Endothelial cell of umbilical vein (primary cell): ENCODE data around the gene PSME3IP1. TPM values are rescaled to one million over a fixed set of nuclear protein-coding genes. Genes with fewer than 3 reads are reported as not detected.

Experiments used
- BruUV-seq: library from RNA; stranded (reverse); fragments of 400-500 nt; replicated peaks from 2 replicates; lab custom pipeline; 2021; lab: Mats Ljungman, UMichigan
- CTCF ChIA-PET: fragments of 300-600, 350-600 bp; sonication (Branson Sonifier 250); formaldehyde crosslinking; loops from one replicate; lab custom pipeline; 2021; ENCODE audit warnings: antibody characterized with exemption, inconsistent platforms; lab: Charles Lee
- POLR2A ChIA-PET: fragments of 300-600, 350-600 bp; sonication (Branson Sonifier 250); formaldehyde crosslinking; loops from one replicate; lab custom pipeline; 2021; ENCODE audit warnings: antibody characterized with exemption, inconsistent platforms; lab: Charles Lee
- DNase-seq: peaks from one replicate; pipeline ENCODE4 v3.0.0-alpha.2; 2011; ENCODE audit warnings: low read depth, low spot score
- FAIRE-seq: peaks from 2 replicates; lab custom pipeline; 2011; peaks lifted over from hg19 to GRCh38; lab: Jason Lieb, UNC
- H2AFZ ChIP-seq: 2 replicates; pipeline ENCODE4 v1.6.0; 2012; ENCODE audit warnings: low read depth, low read length, control low read depth, inconsistent platforms
- H3K27ac ChIP-seq: 2 replicates; pipeline ENCODE4 v1.5.1; 2011; ENCODE audit warnings: low read depth, mild to moderate bottlenecking, control low read depth, low read length, moderate library complexity; ENCODE audit not compliant: insufficient read depth
- H3K27me3 ChIP-seq, 2 experiments: 2 replicates each; pipeline versions ENCODE4 v1.6.0 to v1.6.1; 2011; ENCODE audit warnings: low read length in 2 of 2, mixed read lengths in 1 of 2; ENCODE audit not compliant: control insufficient read depth in 2 of 2, insufficient read depth in 2 of 2
- H3K36me3 ChIP-seq, 2 experiments: 2 replicates in 1 of 2; 3 replicates in 1 of 2; pipeline ENCODE4 v1.5.1; 2011; ENCODE audit warnings: low read length in 2 of 2, mild to moderate bottlenecking in 1 of 2, moderate library complexity in 1 of 2; ENCODE audit not compliant: control insufficient read depth in 2 of 2, insufficient read depth in 2 of 2; ENCODE audit errors: extremely low read depth in 1 of 2
- H3K4me1 ChIP-seq: 3 replicates; pipeline ENCODE4 v1.5.1; 2011; ENCODE audit warnings: mild to moderate bottlenecking, low read length; ENCODE audit not compliant: control insufficient read depth, insufficient read depth; ENCODE audit errors: extremely low read depth
- H3K4me2 ChIP-seq: 2 replicates; pipeline ENCODE4 v1.6.1; 2011; ENCODE audit warnings: low read length, control low read depth, mixed read lengths; ENCODE audit not compliant: insufficient read depth
- H3K4me3 ChIP-seq, 3 experiments: fragments of 200-600 bp in 1 of 3; sonication (generic), shearing (Covaris generic) in 1 of 3; replicated peaks in 1 of 3; 2 replicates each; pipeline ENCODE4 v1.5.1; 2011 to 2016; ENCODE audit warnings: control low read depth in 3 of 3, low read length in 3 of 3, mild to moderate bottlenecking in 2 of 3, inconsistent platforms in 1 of 3, low read depth in 1 of 3, moderate library complexity in 1 of 3; ENCODE audit not compliant: insufficient read depth in 1 of 3
- H3K79me2 ChIP-seq: 2 replicates; pipeline ENCODE4 v1.6.0; 2012; ENCODE audit warnings: low read length, inconsistent platforms; ENCODE audit not compliant: control insufficient read depth, insufficient read depth
- H3K9ac ChIP-seq: replicated peaks from 2 replicates; pipeline ENCODE3; 2011; ENCODE audit warnings: low read length, control low read depth; ENCODE audit not compliant: insufficient read depth; ENCODE audit errors: extremely low read depth
- H3K9me1 ChIP-seq: replicated peaks from 3 replicates; pipeline ENCODE4 v1.6.0; 2011; ENCODE audit warnings: mild to moderate bottlenecking, low read length; ENCODE audit not compliant: control insufficient read depth, insufficient read depth; ENCODE audit errors: extremely low read depth
- H3K9me3 ChIP-seq: replicated peaks from 2 replicates; pipeline ENCODE4 v1.5.1; 2012; ENCODE audit warnings: low read length, inconsistent platforms; ENCODE audit not compliant: control insufficient read depth, insufficient read depth
- H4K20me1 ChIP-seq: replicated peaks from 2 replicates; pipeline ENCODE3; 2011; ENCODE audit warnings: mild to moderate bottlenecking, low read length; ENCODE audit not compliant: control insufficient read depth, insufficient read depth; ENCODE audit errors: extremely low read depth
- CTCF ChIP-seq, 2 donors: IDR thresholded peaks; 1 replicate in 1 of 2; 2 replicates in 1 of 2; pipeline ENCODE4 v1.5.1; 2011; ENCODE audit warnings: low read length in 2 of 2, mild to moderate bottlenecking in 2 of 2, moderate library complexity in 2 of 2, control low read depth in 1 of 2, inconsistent platforms in 1 of 2, low read depth in 1 of 2; ENCODE audit not compliant: insufficient read depth in 1 of 2; ENCODE audit errors: extremely low read depth in 1 of 2
- EZH2 ChIP-seq: IDR thresholded peaks from 2 replicates; pipeline ENCODE4 v1.6.1; 2012; ENCODE audit warnings: borderline replicate concordance, low read depth, mild to moderate bottlenecking, moderate library complexity, low read length, inconsistent platforms; ENCODE audit not compliant: severe bottlenecking
- FOS ChIP-seq: IDR thresholded peaks from 2 replicates; pipeline ENCODE4 v1.6.1; 2011; ENCODE audit warnings: mild to moderate bottlenecking, low read length, moderate library complexity, borderline replicate concordance; ENCODE audit not compliant: insufficient read depth
- GATA2 ChIP-seq: IDR thresholded peaks from 2 replicates; pipeline ENCODE4 v1.7.0; 2011; ENCODE audit warnings: low read depth, mild to moderate bottlenecking, moderate library complexity, mixed read lengths, low read length; ENCODE audit not compliant: insufficient read length, insufficient read depth
- JUN ChIP-seq: IDR thresholded peaks from 2 replicates; pipeline ENCODE4 v1.6.1; 2011; ENCODE audit warnings: borderline replicate concordance, low read depth; ENCODE audit not compliant: insufficient read length, insufficient read depth
- MAX ChIP-seq: IDR thresholded peaks from 2 replicates; pipeline ENCODE4 v1.6.1; 2011; ENCODE audit not compliant: insufficient read depth, insufficient read length
- POLR2A ChIP-seq: IDR thresholded peaks from 2 replicates; pipeline ENCODE4 v1.6.1; 2012; ENCODE audit warnings: low read depth, mild to moderate bottlenecking, control low read depth, low read length
- POLR2AphosphoS5 ChIP-seq: IDR thresholded peaks from 2 replicates; pipeline ENCODE4 v1.6.1; 2012; ENCODE audit warnings: low read depth, mild to moderate bottlenecking, control low read depth, low read length, moderate library complexity; ENCODE audit not compliant: insufficient read depth
- dilution Hi-C: fragments of 300-500 bp; cut with MboI; formaldehyde crosslinking; loops from one replicate; pipeline ENCODE4 v1.15.0; 2019; ENCODE audit warnings: low sequenced_read_pairs; ENCODE audit not compliant: extremely low pct_ligation_motif_present
- intact Hi-C: fragments of 100-400 bp; cut with micrococcal nuclease; formaldehyde crosslinking; loops from one replicate; pipeline ENCODE4 v1.10.0; 2022
- polyA plus RNA-seq, 4 experiments: library from polyadenylated mRNA; depleted of rRNA in 3 of 4; stranded (reverse) in 3 of 4; unstranded in 1 of 4; fragments of >200 nt; gene quantifications; 2 replicates each; pipeline versions ENCODE4 v1.2.1 to v1.2.3, GENCODE V29; 2011 to 2012; ENCODE audit warnings: missing spikeins in 1 of 4
- total RNA-seq: library from RNA; stranded (reverse); gene quantifications from 2 replicates; pipeline ENCODE4 v1.2.3, GENCODE V29; 2021

The PSME3IP1 gene
- total and polyA plus RNA-seq, 2 donors (not counting 3 experiments of a cell fraction or from before 2014, with no cell fraction given), result 86.2 to 91.8 TPM

DNA sequence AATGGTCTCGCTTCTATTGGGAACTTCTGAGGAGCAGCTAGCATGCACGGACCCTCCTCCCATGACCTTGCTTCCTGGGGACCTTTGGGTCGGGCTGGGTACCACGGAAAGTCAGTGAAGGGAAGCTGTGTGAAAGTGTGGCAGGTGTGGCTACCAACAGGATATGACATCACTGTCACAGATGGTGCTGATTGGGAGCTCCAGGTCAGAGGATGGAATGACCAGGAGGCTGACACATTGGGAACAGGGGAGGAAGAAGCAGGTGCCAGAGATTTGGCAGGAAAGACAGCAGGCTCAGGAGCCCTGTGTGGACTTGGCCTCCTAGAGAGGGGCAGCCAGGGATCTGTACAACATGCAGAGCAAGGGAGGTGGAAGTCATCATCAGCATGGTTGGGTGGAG is 59.4 kb downstream of the PSME3IP1 start:
- Histone ChIP-seq H3K36me3 (peaks cover 6 to 19% of the 10 kb centered on the region in 2 experiments), H2AFZ (no peak overlapping the region), H3K9me1 (no peaks in the 10 kb centered on the region), H3K27me3 (no peaks in the 10 kb centered on the region), H3K27ac (no peak overlapping the region), H3K4me2 (no peak overlapping the region), H3K79me2 (no peaks in the 10 kb centered on the region), H3K9ac (no peak overlapping the region), H3K4me3 (no peak overlapping the region), H4K20me1 (no peaks in the 10 kb centered on the region), H3K4me1 (no peaks in the 10 kb centered on the region), H3K9me3 (no peaks in the 10 kb centered on the region)
- ChIA-PET CTCF (interaction anchor here (1.1 to 2.0 kb wide), 3 partner anchors 13 to 34 kb away, joined by 3 to 8 read pairs (median 3); partner anchors contain the start of gene CPNE2), POLR2A (no interaction called here)
- BruUV-seq, result no TSS peak
- FAIRE-seq (no peak), DNase-seq (no peak)
- intact Hi-C loops, result no loop called here
- TF ChIP-seq FOS (no peak), POLR2AphosphoS5 (no peak), CTCF (IDR thresholded peaks at IDR 0.05; ENCODE audit: extremely low read depth in 1 of 2, insufficient read depth in 1 of 2, low read depth in 1 of 2, low read length in 2 of 2) (no peak), MAX (no peak), GATA2 (no peak), JUN (no peak), POLR2A (no peak), EZH2 (no peak)
- dilution Hi-C loops, result no loop called here
